GF-D8 (cell line): Measurements from ENCODE around the gene GARIN3.

Experiments
- DNase-seq: peaks from one replicate; lab custom pipeline; 2025; lab: John Stamatoyannopoulos, UW

GARIN3 gene

GRCh38 chr5:157148734-157149615, 17.1 kb downstream of the GARIN3 start:
- DNase-seq = peak; percentile 23

GRCh38 chr5:157143127-157143971, 22.7 kb downstream of the GARIN3 start:
- DNase-seq = no peak

- DNase-seq = peak; percentile 90
Measured at GRCh38 chr5:157142317-157143126, 23.5 kb downstream of the GARIN3 start, which contains the start of gene MED7. MED7 (minus strand) TSS chr5:157142865; CDS start chr5:157139431, 3,434 bp downstream.

GRCh38 chr5:157137691-157138090, 28.4 kb downstream of the GARIN3 start:
- DNase-seq = no peak

GRCh38 chr5:157132281-157132612, 33.8 kb downstream of the GARIN3 start:
- DNase-seq = no peak

- DNase-seq = no peak
Measured at GRCh38 chr5:157130925-157131324, 35.1 kb downstream of the GARIN3 start.

GRCh38 chr5:157121709-157122108, 44.4 kb downstream of the GARIN3 start:
- no peak for DNase-seq

- no peak for DNase-seq
Measured at GRCh38 chr5:157120102-157120501, 46.0 kb downstream of the GARIN3 start.

- DNase-seq = no peak
Measured at GRCh38 chr5:157116483-157116954, 49.5 kb downstream of the GARIN3 start.

- no peak for DNase-seq
Measured at GRCh38 chr5:157115502-157115901, 50.6 kb downstream of the GARIN3 start.

- no peak for DNase-seq
Measured at GRCh38 chr5:157115012-157115411, 51.1 kb downstream of the GARIN3 start.

GRCh38 chr5:157113002-157113401, 53.1 kb downstream of the GARIN3 start:
- no peak for DNase-seq
